Smooth muscle cell (in vitro differentiated cells): Measurements from ENCODE around the gene HBS1L. TPM values are rescaled to one million over a fixed set of nuclear protein-coding genes. Genes with fewer than 3 reads are reported as not detected.
"Not testable (repeated sequence)": the region's sequence is repeated elsewhere in the genome, so short reads cannot be mapped to it uniquely, and the experiment has no call there.

Source experiments
- DNase-seq: peaks from one replicate; lab custom pipeline; 2025; ENCODE audit not compliant: unreplicated experiment; lab: John Stamatoyannopoulos, UW
- H2AFZ ChIP-seq: fragments of 200-600 bp; sonication (generic); 2 replicates; pipeline ENCODE4 v1.6.0; 2016; ENCODE audit warnings: antibody characterized with exemption, low read depth, mild to moderate bottlenecking
- H3F3A ChIP-seq: fragments of 200-600 bp; sonication (generic); 2 replicates; pipeline ENCODE4 v1.6.0; 2017; ENCODE audit warnings: antibody characterized with exemption, low read depth
- H3K27ac ChIP-seq: fragments of 200-600 bp; sonication (generic); 2 replicates; pipeline ENCODE4 v1.5.1; 2016; ENCODE audit warnings: low read depth, mild to moderate bottlenecking
- H3K27me3 ChIP-seq: fragments of 200-600 bp; sonication (generic); 2 replicates; pipeline ENCODE4 v1.6.1; 2016; ENCODE audit warnings: low read depth, mild to moderate bottlenecking
- H3K36me3 ChIP-seq: fragments of 200-600 bp; sonication (generic); 2 replicates; pipeline ENCODE4 v1.5.1; 2016; ENCODE audit warnings: low read depth
- H3K4me1 ChIP-seq: fragments of 200-600 bp; sonication (generic); 2 replicates; pipeline ENCODE4 v1.5.1; 2016; ENCODE audit warnings: low read depth
- H3K4me2 ChIP-seq: fragments of 200-600 bp; sonication (generic); 2 replicates; pipeline ENCODE4 v1.6.0; 2016; ENCODE audit warnings: mild to moderate bottlenecking
- H3K4me3 ChIP-seq: fragments of 200-600 bp; sonication (generic); 2 replicates; pipeline ENCODE4 v1.5.1; 2016; ENCODE audit warnings: mild to moderate bottlenecking
- H3K79me2 ChIP-seq: fragments of 200-600 bp; sonication (generic); 2 replicates; pipeline ENCODE4 v1.6.0; 2016; ENCODE audit warnings: low read depth, mild to moderate bottlenecking
- H3K9ac ChIP-seq: fragments of 200-600 bp; sonication (generic); 2 replicates; pipeline ENCODE4 v1.6.0; 2016; ENCODE audit warnings: low read depth
- H3K9me3 ChIP-seq: fragments of 200-600 bp; sonication (generic); replicated peaks from 2 replicates; pipeline ENCODE4 v1.5.1; 2016; ENCODE audit warnings: low read depth
- H4K20me1 ChIP-seq: fragments of 200-600 bp; sonication (generic); 2 replicates; pipeline ENCODE4 v1.6.0; 2016; ENCODE audit warnings: low read depth
- WGBS: methylation state at CpG from one replicate; pipeline ENCODE4 v1.1.7; 2016; ENCODE audit warnings: low lambda C conversion rate; 5-methylcytosine and 5-hydroxymethylcytosine counted together
- polyA plus RNA-seq: library from polyadenylated mRNA; unstranded; fragments of >200 nt; fragmentation: Nextera tagmentation; extraction: Ambion mirVana; gene quantifications from 2 replicates; pipeline ENCODE4 v1.2.1, GENCODE V29; 2016
- total RNA-seq: library from RNA; depleted of rRNA; stranded (reverse); fragments of >200 nt; gene quantifications from 2 replicates; pipeline ENCODE4 v1.2.3, GENCODE V29; 2014
- TF ChIP-seq, protein P1 (sequence below): fragments of 200-600 bp; sonication (generic); IDR thresholded peaks from 2 replicates; pipeline ENCODE4 v1.5.1; 2017; ENCODE audit warnings: borderline replicate concordance, mild to moderate bottlenecking, antibody characterized with exemption; ENCODE audit not compliant: insufficient read depth, poor library complexity, severe bottlenecking

HBS1L gene
- total and polyA plus RNA-seq, 2 experiments from 2014 or later, result 64.3 to 84.8 TPM

DNA sequence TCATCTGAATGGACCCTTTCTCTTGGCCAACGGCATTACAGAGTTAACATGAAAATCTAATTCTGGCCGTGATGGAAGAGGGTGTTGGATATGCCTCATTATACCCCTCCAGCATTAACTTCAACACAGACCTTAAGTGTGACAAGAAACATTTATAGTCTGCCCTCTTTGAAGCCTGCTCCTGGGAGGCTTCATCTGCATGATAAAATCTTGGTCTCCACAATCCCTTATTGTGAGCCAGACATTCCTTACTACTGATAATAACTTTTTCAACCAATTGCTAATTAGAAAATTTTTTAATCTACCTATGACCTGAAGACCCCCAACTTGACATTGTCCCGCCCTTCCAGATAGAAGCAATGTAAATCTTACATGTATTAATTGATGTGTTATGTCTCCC, 9.3 kb upstream of the HBS1L start:
- Histone ChIP-seq H3K36me3 (no peaks in the 10 kb centered on the region), H3F3A (no peaks in the 10 kb centered on the region), H3K4me3 (no peak overlapping the region), H3K9ac (no peak overlapping the region), H3K4me2 (no peak overlapping the region), H4K20me1 (no peaks in the 10 kb centered on the region), H3K27me3 (peaks cover 3% of the 10 kb centered on the region), H3K27ac (no peak overlapping the region), H3K9me3 (no peaks in the 10 kb centered on the region), H2AFZ (no peak overlapping the region), H3K79me2 (no peaks in the 10 kb centered on the region), H3K4me1 (no peaks in the 10 kb centered on the region)
- TF ChIP-seq, protein P1, sequence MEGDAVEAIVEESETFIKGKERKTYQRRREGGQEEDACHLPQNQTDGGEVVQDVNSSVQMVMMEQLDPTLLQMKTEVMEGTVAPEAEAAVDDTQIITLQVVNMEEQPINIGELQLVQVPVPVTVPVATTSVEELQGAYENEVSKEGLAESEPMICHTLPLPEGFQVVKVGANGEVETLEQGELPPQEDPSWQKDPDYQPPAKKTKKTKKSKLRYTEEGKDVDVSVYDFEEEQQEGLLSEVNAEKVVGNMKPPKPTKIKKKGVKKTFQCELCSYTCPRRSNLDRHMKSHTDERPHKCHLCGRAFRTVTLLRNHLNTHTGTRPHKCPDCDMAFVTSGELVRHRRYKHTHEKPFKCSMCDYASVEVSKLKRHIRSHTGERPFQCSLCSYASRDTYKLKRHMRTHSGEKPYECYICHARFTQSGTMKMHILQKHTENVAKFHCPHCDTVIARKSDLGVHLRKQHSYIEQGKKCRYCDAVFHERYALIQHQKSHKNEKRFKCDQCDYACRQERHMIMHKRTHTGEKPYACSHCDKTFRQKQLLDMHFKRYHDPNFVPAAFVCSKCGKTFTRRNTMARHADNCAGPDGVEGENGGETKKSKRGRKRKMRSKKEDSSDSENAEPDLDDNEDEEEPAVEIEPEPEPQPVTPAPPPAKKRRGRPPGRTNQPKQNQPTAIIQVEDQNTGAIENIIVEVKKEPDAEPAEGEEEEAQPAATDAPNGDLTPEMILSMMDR, result no peak
- WGBS, result 50% methylated on average over 3 of the region's 3 CpGs
- DNase-seq, result no peak

DNA sequence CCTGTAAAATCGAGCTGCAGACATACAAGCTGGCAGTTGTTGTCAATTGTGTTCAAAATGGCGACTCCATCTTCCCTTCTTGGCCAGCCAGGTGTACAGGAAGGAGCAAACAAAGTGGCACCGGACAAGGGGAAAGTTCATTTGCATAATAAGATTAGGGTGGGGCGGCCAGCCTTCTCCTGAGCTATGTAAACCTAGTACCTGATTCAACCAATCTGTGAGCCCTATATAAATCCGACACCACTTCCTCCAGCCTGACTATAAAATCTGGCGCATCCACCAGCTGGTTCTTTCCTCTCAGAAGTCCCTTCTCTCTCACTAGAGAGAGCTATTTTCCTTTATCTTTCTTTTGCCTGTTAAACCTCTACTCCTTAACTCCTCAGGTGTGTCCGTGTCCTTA, 8.1 kb upstream of the HBS1L start:
- TF ChIP-seq, protein P1, result no peak
- DNase-seq, result no peak
- Histone ChIP-seq H3K4me2 (no peak overlapping the region), H3K4me1 (no peaks in the 10 kb centered on the region), H3K27ac (no peak overlapping the region), H3K79me2 (no peaks in the 10 kb centered on the region), H3K36me3 (no peaks in the 10 kb centered on the region), H4K20me1 (no peaks in the 10 kb centered on the region), H3K9me3 (no peaks in the 10 kb centered on the region), H3K4me3 (no peak overlapping the region), H3K27me3 (peaks cover 3% of the 10 kb centered on the region), H2AFZ (no peak overlapping the region), H3F3A (no peaks in the 10 kb centered on the region), H3K9ac (no peak overlapping the region)
- 81% methylated on average over 7 of the region's 7 CpGs for WGBS

DNA sequence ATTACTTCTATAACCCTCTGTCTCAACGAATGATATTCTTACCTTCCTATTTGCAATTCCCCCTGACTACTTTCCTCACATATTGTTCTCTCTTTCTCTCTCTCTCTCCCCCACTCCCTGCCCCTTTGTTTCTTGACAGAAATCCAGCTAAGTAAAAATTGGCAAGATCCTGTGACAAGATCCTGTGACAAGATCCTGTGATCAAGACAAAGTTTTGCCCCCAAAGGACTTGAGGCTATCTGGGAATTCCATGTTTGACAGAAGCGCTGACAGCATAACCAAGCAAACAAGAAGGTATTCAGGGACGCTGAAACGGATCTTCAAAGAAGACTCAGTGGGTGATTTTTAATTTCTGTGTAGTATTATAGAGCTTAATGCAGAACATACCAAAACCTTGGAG, 5.5 kb upstream of the HBS1L start:
- H3K9ac ChIP-seq, result no peak overlapping the region
- no peaks in the 10 kb centered on the region for H3K36me3 ChIP-seq
- H3K4me2 ChIP-seq, result no peak overlapping the region
- no peak overlapping the region for H3K27ac ChIP-seq
- H2AFZ ChIP-seq, result no peak overlapping the region
- no peaks in the 10 kb centered on the region for H3F3A ChIP-seq
- no peaks in the 10 kb centered on the region for H3K79me2 ChIP-seq
- no peaks in the 10 kb centered on the region for H3K9me3 ChIP-seq
- no peaks in the 10 kb centered on the region for H4K20me1 ChIP-seq
- 80% methylated on average over 4 of the region's 4 CpGs for WGBS
- H3K27me3 ChIP-seq, result peaks cover 3% of the 10 kb centered on the region
- DNase-seq, result no peak
- no peak overlapping the region for H3K4me3 ChIP-seq
- no peaks in the 10 kb centered on the region for H3K4me1 ChIP-seq
- TF ChIP-seq, protein P1, result no peak

DNA sequence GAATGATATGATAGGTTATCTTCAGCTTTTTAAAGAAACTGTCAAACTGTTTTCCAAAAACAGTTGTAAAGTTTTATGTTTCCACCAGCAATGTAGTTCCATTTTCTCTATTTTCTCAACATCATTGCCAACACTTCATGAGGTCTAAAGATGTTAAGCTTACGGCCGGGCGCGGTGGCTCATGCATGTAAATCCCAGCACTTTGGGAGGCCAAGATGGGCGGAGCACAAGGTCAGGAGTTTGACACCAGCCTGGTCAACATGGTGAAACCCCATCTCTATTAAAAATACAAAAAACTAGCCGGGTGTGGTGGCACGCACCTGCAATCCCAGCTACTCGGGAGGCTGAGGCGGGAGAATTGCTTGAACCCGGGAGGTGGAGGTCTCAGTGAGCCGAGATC, 3.7 kb upstream of the HBS1L start:
- not testable (repeated sequence) for H3K4me1 ChIP-seq, H3K36me3 ChIP-seq, H3K27me3 ChIP-seq, H3K4me2 ChIP-seq, H4K20me1 ChIP-seq, H3K9ac ChIP-seq, H3K9me3 ChIP-seq, H3F3A ChIP-seq, H3K4me3 ChIP-seq, H3K27ac ChIP-seq, DNase-seq, H2AFZ ChIP-seq
- WGBS, result 95% methylated on average over 11 of the region's 11 CpGs
- peaks cover 12% of the 10 kb centered on the region for H3K79me2 ChIP-seq
